RWPE2 (cell line): ENCODE measurements around the gene NT5C1B.
A peak's percentile ranks its signal among the peaks of the same experiment; 100 is the strongest.

Source experiments
- ATAC-seq: fragments of 200-7000 bp; cut with Tn5 transposase; 3 replicates; pipeline ENCODE4 v1.9.1; 2021; ENCODE audit warnings: low read depth
- DNase-seq: peaks from one replicate; pipeline ENCODE4 v3.0.0-alpha.2; 2020; ENCODE audit warnings: low spot score
- H3K27ac ChIP-seq: fragments of 450-650 bp; 2 replicates; pipeline ENCODE4 v1.5.1; 2017; ENCODE audit warnings: mild to moderate bottlenecking; ENCODE audit not compliant: poor library complexity, severe bottlenecking
- H3K27me3 ChIP-seq: fragments of 250-450 bp; sonication (Bioruptor Pico); 2 replicates; pipeline ENCODE4 v1.5.1; 2021; ENCODE audit warnings: mild to moderate bottlenecking, moderate library complexity; ENCODE audit not compliant: insufficient read depth, poor library complexity, severe bottlenecking
- H3K36me3 ChIP-seq: fragments of 250-450 bp; sonication (Bioruptor Pico); 2 replicates; pipeline ENCODE4 v1.5.1; 2020; ENCODE audit warnings: low read depth, mild to moderate bottlenecking, moderate library complexity
- H3K4me1 ChIP-seq: fragments of 250-450 bp; sonication (Bioruptor Pico); 2 replicates; pipeline ENCODE4 v1.5.1; 2021; ENCODE audit warnings: mild to moderate bottlenecking, moderate library complexity; ENCODE audit not compliant: insufficient read depth, poor library complexity, severe bottlenecking
- H3K4me3 ChIP-seq: fragments of 250-450 bp; sonication (Bioruptor Pico); 2 replicates; pipeline ENCODE4 v1.5.1; 2021; ENCODE audit warnings: mild to moderate bottlenecking, moderate library complexity; ENCODE audit not compliant: severe bottlenecking
- H3K9me3 ChIP-seq: fragments of 250-450 bp; sonication (Bioruptor Pico); 2 replicates; pipeline ENCODE4 v1.5.1; 2021; ENCODE audit warnings: mild to moderate bottlenecking, moderate library complexity; ENCODE audit not compliant: severe bottlenecking
- TF ChIP-seq, protein P1 (sequence below): fragments of 450-650 bp; IDR thresholded peaks from one replicate; pipeline ENCODE4 v1.5.1; 2017; ENCODE audit warnings: mild to moderate bottlenecking, moderate library complexity; ENCODE audit not compliant: poor library complexity, severe bottlenecking

NT5C1B gene

DNA sequence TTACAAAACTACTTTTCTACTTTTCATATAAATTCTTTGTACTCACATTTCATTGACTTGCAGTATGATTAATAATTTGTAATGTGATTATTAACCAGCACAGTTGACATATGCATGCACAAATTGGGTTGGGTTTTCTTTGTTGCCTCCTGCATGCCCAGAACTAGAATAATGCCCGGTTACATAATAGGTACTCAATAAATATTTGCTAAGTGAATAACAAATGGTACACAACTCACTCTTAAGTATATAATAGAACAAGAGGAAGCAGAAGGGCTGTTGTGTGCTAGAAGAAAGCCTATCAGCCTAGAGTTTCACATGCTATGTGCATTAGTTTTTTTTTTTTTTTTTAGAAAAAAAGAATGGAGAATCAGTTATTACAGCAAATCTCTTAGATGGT, 38.2 kb downstream of the NT5C1B start:
- Histone ChIP-seq H3K36me3 (peaks cover 17% of the 10 kb centered on the region), H3K4me3 (no peak overlapping the region), H3K4me1 (peaks cover 4% of the 10 kb centered on the region), H3K27me3 (no peaks in the 10 kb centered on the region), H3K9me3 (no peaks in the 10 kb centered on the region), H3K27ac (peak overlapping the region; percentile 37)
- TF ChIP-seq, protein P1, sequence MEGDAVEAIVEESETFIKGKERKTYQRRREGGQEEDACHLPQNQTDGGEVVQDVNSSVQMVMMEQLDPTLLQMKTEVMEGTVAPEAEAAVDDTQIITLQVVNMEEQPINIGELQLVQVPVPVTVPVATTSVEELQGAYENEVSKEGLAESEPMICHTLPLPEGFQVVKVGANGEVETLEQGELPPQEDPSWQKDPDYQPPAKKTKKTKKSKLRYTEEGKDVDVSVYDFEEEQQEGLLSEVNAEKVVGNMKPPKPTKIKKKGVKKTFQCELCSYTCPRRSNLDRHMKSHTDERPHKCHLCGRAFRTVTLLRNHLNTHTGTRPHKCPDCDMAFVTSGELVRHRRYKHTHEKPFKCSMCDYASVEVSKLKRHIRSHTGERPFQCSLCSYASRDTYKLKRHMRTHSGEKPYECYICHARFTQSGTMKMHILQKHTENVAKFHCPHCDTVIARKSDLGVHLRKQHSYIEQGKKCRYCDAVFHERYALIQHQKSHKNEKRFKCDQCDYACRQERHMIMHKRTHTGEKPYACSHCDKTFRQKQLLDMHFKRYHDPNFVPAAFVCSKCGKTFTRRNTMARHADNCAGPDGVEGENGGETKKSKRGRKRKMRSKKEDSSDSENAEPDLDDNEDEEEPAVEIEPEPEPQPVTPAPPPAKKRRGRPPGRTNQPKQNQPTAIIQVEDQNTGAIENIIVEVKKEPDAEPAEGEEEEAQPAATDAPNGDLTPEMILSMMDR, result no peak
- ATAC-seq (peak; percentile 57), DNase-seq (no peak)

DNA sequence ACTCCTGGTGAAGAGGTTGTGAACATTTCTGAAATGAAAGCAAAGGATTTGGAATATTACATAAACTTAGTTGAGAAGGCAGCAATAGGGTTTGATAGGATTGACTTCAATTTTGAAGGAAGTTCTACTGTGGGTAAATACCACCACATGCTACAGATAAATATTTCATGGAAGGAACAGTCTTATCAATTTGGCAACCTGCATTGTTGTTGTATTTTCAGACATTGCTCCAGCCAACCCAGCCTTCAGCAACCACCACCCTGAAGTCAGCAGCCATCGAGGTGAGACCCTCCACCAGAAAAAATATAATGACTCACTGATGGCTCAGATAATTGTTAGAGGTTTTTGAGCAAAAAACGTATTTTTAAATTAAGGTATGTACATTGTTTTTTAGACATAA, 38.9 kb downstream of the NT5C1B start:
- Histone ChIP-seq H3K36me3 (peaks cover 9% of the 10 kb centered on the region), H3K27me3 (no peaks in the 10 kb centered on the region), H3K4me1 (peaks cover 8% of the 10 kb centered on the region), H3K4me3 (no peak overlapping the region), H3K9me3 (no peaks in the 10 kb centered on the region), H3K27ac (peak overlapping the region; percentile 37)
- ATAC-seq (no peak), DNase-seq (no peak)
- TF ChIP-seq, protein P1, result no peak

DNA sequence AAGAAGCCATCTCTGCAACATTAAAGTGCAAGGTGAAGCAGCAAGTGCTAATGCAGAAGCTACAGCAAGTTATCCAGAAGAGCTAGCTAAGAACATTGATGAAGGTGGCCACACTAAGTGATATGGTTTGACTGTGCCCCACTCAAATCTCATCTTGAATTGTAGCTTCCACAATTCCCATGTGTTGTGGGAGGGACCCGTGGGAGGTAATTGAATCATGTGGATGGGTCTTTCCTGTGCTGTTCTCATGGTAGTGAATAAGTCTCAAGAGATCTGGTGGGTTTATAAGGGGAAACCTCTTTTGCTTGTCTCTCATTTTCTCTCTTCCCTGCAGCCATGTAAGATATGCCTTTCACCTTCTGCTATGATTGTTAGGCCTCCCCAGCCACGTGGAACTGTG, 40.3 kb downstream of the NT5C1B start:
- H3K27ac ChIP-seq, result no peak overlapping the region
- H3K36me3 ChIP-seq, result no peaks in the 10 kb centered on the region
- H3K4me1 ChIP-seq, result peaks cover 11% of the 10 kb centered on the region
- no peaks in the 10 kb centered on the region for H3K27me3 ChIP-seq
- no peaks in the 10 kb centered on the region for H3K9me3 ChIP-seq
- no peak for ATAC-seq
- TF ChIP-seq, protein P1, result no peak
- no peak for DNase-seq
- H3K4me3 ChIP-seq, result no peak overlapping the region

DNA sequence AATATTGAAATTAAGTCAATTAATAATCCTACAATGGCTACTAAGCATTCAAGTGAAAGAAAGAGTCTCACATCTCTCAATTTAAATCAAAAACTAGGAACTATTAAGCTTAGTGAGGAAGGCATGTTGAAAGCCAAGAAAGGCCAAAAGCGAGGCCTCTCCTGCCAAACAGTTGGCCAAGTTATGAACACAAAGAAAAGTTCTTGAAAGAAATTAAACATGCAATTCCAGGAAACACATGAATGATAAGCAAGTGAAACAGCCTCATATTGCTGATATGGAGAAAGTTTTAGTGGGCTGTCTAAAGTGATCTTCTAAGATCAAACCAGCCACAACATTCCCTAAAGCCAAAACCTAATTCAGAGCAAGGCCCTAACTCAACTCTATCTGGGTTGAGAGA, 40.7 kb downstream of the NT5C1B start:
- Histone ChIP-seq H3K4me1 (peaks cover 11% of the 10 kb centered on the region), H3K27me3 (no peaks in the 10 kb centered on the region), H3K27ac (no peak overlapping the region), H3K4me3 (no peak overlapping the region), H3K36me3 (no peaks in the 10 kb centered on the region), H3K9me3 (no peaks in the 10 kb centered on the region)
- DNase-seq (no peak), ATAC-seq (no peak)
- TF ChIP-seq, protein P1, result no peak

DNA sequence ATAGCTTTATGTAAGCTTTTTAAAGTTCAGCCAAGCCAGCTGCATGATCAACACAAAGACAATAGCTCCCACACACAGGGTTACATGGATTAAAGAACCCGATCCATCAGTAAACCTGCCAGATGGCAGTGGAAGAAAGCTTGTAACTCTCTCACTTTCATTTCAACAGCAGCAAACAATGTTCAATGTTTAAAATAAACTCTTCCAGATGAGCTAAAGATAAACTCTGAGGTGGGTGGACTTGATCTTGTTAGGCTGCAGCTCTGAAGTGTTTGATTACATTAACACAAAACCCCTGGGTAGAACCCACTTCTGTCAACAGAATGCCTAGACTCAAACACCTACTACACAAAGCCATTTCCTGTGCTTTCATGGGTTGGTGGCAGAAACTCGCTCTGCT, 42.8 kb downstream of the NT5C1B start:
- no peak for DNase-seq

More for the DNA sequence above, 42.8 kb downstream of the NT5C1B start:
- peaks cover 7% of the 10 kb centered on the region for H3K4me1 ChIP-seq
- TF ChIP-seq, protein P1, result no peak
- no peaks in the 10 kb centered on the region for H3K27me3 ChIP-seq
- no peak overlapping the region for H3K4me3 ChIP-seq
- no peaks in the 10 kb centered on the region for H3K36me3 ChIP-seq
- no peaks in the 10 kb centered on the region for H3K9me3 ChIP-seq
- ATAC-seq, result no peak
- H3K27ac ChIP-seq, result no peak overlapping the region
